Measurements from ENCODE around the gene UFM1. TPM values are rescaled to one million over a fixed set of nuclear protein-coding genes. Genes with fewer than 3 reads are reported as not detected.
"Not testable (repeated sequence)": the region's sequence is repeated elsewhere in the genome, so short reads cannot be mapped to it uniquely, and the experiment has no call there.

UFM1 gene
- total and polyA plus RNA-seq, 5 experiments from 2014 or later: 50.0 to 77.0 (median 59.0) TPM

GRCh38 chr13:38370096-38370495, 20.4 kb downstream of the UFM1 start:
- H3K9me3 Mint-ChIP-seq, H3K27ac Mint-ChIP-seq, POLR2A ChIA-PET, ATAC-seq, DNase-seq, H3K4me3 Mint-ChIP-seq, H3K4me1 Mint-ChIP-seq: not testable (repeated sequence)
- peaks cover 0 to 19% (median 13%) of the 10 kb centered on the region in 3 donors for H3K36me3 Mint-ChIP-seq
- H3K27me3 Mint-ChIP-seq: peaks cover 6 to 21% (median 12%) of the 10 kb centered on the region in 5 donors

GRCh38 chr13:38372820-38373383, 23.3 kb downstream of the UFM1 start:
- POLR2A ChIA-PET: no interaction called here
- H3K9me3 Mint-ChIP-seq: peaks cover 0 to 7% (median 0%) of the 10 kb centered on the region in 9 donors
- no peak overlapping the region for H3K4me3 Mint-ChIP-seq
- H3K27ac Mint-ChIP-seq: no peak overlapping the region
- no peak for DNase-seq
- H3K27me3 Mint-ChIP-seq: peaks cover 9 to 26% (median 17%) of the 10 kb centered on the region in 5 donors
- no peaks in the 10 kb centered on the region for H3K4me1 Mint-ChIP-seq
- ATAC-seq: no peak
- peaks cover 0 to 23% (median 16%) of the 10 kb centered on the region in 3 donors for H3K36me3 Mint-ChIP-seq

GRCh38 chr13:38376546-38376945, 26.9 kb downstream of the UFM1 start:
- Mint-ChIP-seq H3K9me3 (peaks cover 0 to 7% (median 0%) of the 10 kb centered on the region in 9 donors), H3K27ac (no peak overlapping the region), H3K4me3 (no peak overlapping the region), H3K4me1 (no peaks in the 10 kb centered on the region), H3K27me3 (peaks cover 14 to 45% (median 25%) of the 10 kb centered on the region in 5 donors), H3K36me3 (peaks cover 0 to 17% (median 9%) of the 10 kb centered on the region in 3 donors)
- POLR2A ChIA-PET: no interaction called here
- no peak for ATAC-seq
- no peak for DNase-seq

- POLR2A ChIA-PET: no interaction called here
Measured at GRCh38 chr13:38381890-38382289, 32.2 kb downstream of the UFM1 start.

GRCh38 chr13:38382946-38383345, 33.3 kb downstream of the UFM1 start:
- POLR2A ChIA-PET: no interaction called here

More at GRCh38 chr13:38381890-38382289, 32.2 kb downstream of the UFM1 start:
- no peak for DNase-seq
- no peak for ATAC-seq
- H3K27me3 Mint-ChIP-seq: peaks cover 6 to 19% (median 8%) of the 10 kb centered on the region in 5 donors
- H3K27ac Mint-ChIP-seq: no peak overlapping the region
- no peak overlapping the region for H3K4me3 Mint-ChIP-seq
- H3K9me3 Mint-ChIP-seq: no peaks in the 10 kb centered on the region
- no peaks in the 10 kb centered on the region for H3K36me3 Mint-ChIP-seq
- no peaks in the 10 kb centered on the region for H3K4me1 Mint-ChIP-seq

GRCh38 chr13:38384171-38384570, 34.5 kb downstream of the UFM1 start:
- Mint-ChIP-seq H3K4me3 (no peak overlapping the region), H3K36me3 (no peaks in the 10 kb centered on the region), H3K27me3 (peaks cover 6 to 19% (median 12%) of the 10 kb centered on the region in 5 donors), H3K27ac (no peak overlapping the region), H3K4me1 (no peaks in the 10 kb centered on the region), H3K9me3 (no peaks in the 10 kb centered on the region)
- no peak for ATAC-seq
- POLR2A ChIA-PET: no interaction called here
- no peak for DNase-seq

More at GRCh38 chr13:38382946-38383345, 33.3 kb downstream of the UFM1 start:
- Mint-ChIP-seq H3K4me1 (no peaks in the 10 kb centered on the region), H3K4me3 (no peak overlapping the region), H3K27ac (no peak overlapping the region), H3K36me3 (no peaks in the 10 kb centered on the region), H3K27me3 (peaks cover 6 to 19% (median 12%) of the 10 kb centered on the region in 5 donors), H3K9me3 (no peaks in the 10 kb centered on the region)
- ATAC-seq (no peak), DNase-seq (no peak)

- peaks cover 3 to 12% (median 9%) of the 10 kb centered on the region in 5 donors for H3K27me3 Mint-ChIP-seq
- no peak for ATAC-seq
- DNase-seq: no peak
- H3K4me1 Mint-ChIP-seq: no peaks in the 10 kb centered on the region
- H3K36me3 Mint-ChIP-seq: no peaks in the 10 kb centered on the region
- peaks cover 0 to 3% (median 0%) of the 10 kb centered on the region in 9 donors for H3K9me3 Mint-ChIP-seq
- POLR2A ChIA-PET: no interaction called here
- no peak overlapping the region for H3K27ac Mint-ChIP-seq
- H3K4me3 Mint-ChIP-seq: no peak overlapping the region
Measured at GRCh38 chr13:38385153-38385891, 35.7 kb downstream of the UFM1 start.

GRCh38 chr13:38386421-38386820, 36.8 kb downstream of the UFM1 start:
- Mint-ChIP-seq H3K4me3 (no peak overlapping the region), H3K27ac (no peak overlapping the region), H3K27me3 (peaks cover 0 to 11% (median 7%) of the 10 kb centered on the region in 5 donors), H3K9me3 (peaks cover 0 to 14% (median 8%) of the 10 kb centered on the region in 9 donors), H3K36me3 (peaks cover 2 to 9% (median 6%) of the 10 kb centered on the region in 3 donors), H3K4me1 (no peaks in the 10 kb centered on the region)
- POLR2A ChIA-PET: no interaction called here
- DNase-seq: no peak
- no peak for ATAC-seq

- no peak overlapping the region for H3K4me3 Mint-ChIP-seq
- no peak for ATAC-seq
- peaks cover 3 to 9% (median 6%) of the 10 kb centered on the region in 3 donors for H3K36me3 Mint-ChIP-seq
- no peaks in the 10 kb centered on the region for H3K4me1 Mint-ChIP-seq
- H3K9me3 Mint-ChIP-seq: peaks cover 0 to 15% (median 9%) of the 10 kb centered on the region in 9 donors
- no peak for DNase-seq
- no peak overlapping the region for H3K27ac Mint-ChIP-seq
- peaks cover 2 to 31% (median 9%) of the 10 kb centered on the region in 5 donors for H3K27me3 Mint-ChIP-seq
- POLR2A ChIA-PET: no interaction called here
Measured at GRCh38 chr13:38391341-38391740, 41.7 kb downstream of the UFM1 start.

- POLR2A ChIA-PET: no interaction called here
- H3K4me1 Mint-ChIP-seq: peaks cover 0 to 4% (median 0%) of the 10 kb centered on the region in 4 donors
Measured at GRCh38 chr13:38394777-38395496, 45.3 kb downstream of the UFM1 start.

GRCh38 chr13:38395497-38395788, 45.8 kb downstream of the UFM1 start:
- no peak overlapping the region for H3K27ac Mint-ChIP-seq
- H3K4me1 Mint-ChIP-seq: peaks cover 0 to 4% (median 0%) of the 10 kb centered on the region in 4 donors
- DNase-seq (no peak), ATAC-seq (no peak)
- POLR2A ChIA-PET: no interaction called here
- peaks cover 0 to 14% (median 9%) of the 10 kb centered on the region in 9 donors for H3K9me3 Mint-ChIP-seq
- H3K27me3 Mint-ChIP-seq: peaks cover 2 to 29% (median 8%) of the 10 kb centered on the region in 5 donors
- peaks cover 3 to 9% (median 6%) of the 10 kb centered on the region in 3 donors for H3K36me3 Mint-ChIP-seq
- no peak overlapping the region for H3K4me3 Mint-ChIP-seq

More at GRCh38 chr13:38394777-38395496, 45.3 kb downstream of the UFM1 start:
- H3K9me3 Mint-ChIP-seq: peaks cover 0 to 15% (median 9%) of the 10 kb centered on the region in 9 donors
- DNase-seq (no peak), ATAC-seq (no peak)
- H3K36me3 Mint-ChIP-seq: peaks cover 3 to 9% (median 6%) of the 10 kb centered on the region in 3 donors
- no peak overlapping the region for H3K4me3 Mint-ChIP-seq
- H3K27ac Mint-ChIP-seq: no peak overlapping the region
- H3K27me3 Mint-ChIP-seq: peaks cover 2 to 31% (median 8%) of the 10 kb centered on the region in 5 donors

- Mint-ChIP-seq H3K4me3 (no peak overlapping the region), H3K27me3 (peaks cover 6 to 16% (median 13%) of the 10 kb centered on the region in 5 donors), H3K36me3 (no peaks in the 10 kb centered on the region), H3K9me3 (no peaks in the 10 kb centered on the region), H3K4me1 (peaks cover 0 to 4% (median 0%) of the 10 kb centered on the region in 4 donors), H3K27ac (no peak overlapping the region)
- POLR2A ChIA-PET: no interaction called here
- no peak for ATAC-seq
- DNase-seq: no peak
Measured at GRCh38 chr13:38398711-38399493, 49.3 kb downstream of the UFM1 start.
